GM12892 (cell line): ENCODE measurements around the gene MYRFL.

Experiments used
- POLR2A ChIP-seq: IDR thresholded peaks from 2 replicates; pipeline ENCODE4 v1.6.1; 2011; ENCODE audit warnings: low read depth, low read length, control low read depth
- POLR2AphosphoS5 ChIP-seq: IDR thresholded peaks from 2 replicates; pipeline ENCODE4 v1.6.1; 2011; ENCODE audit warnings: low read depth, low read length, control low read depth
- TAF1 ChIP-seq: IDR thresholded peaks from 2 replicates; pipeline ENCODE4 v1.6.1; 2011; ENCODE audit warnings: low read depth, mild to moderate bottlenecking, control low read depth, low read length, borderline replicate concordance

GRCh38 chr12:70002097-70002911 is 177.3 kb downstream of the MYRFL start:
- no peak for TF ChIP-seq POLR2AphosphoS5
- no peak for TF ChIP-seq POLR2A
- TF ChIP-seq TAF1: no peak
